Effector memory CD4-positive, alpha-beta T cell (primary cell): Measurements from ENCODE around the gene AHNAK.
"Not testable (repeated sequence)": the region's sequence is repeated elsewhere in the genome, so short reads cannot be mapped to it uniquely, and the experiment has no call there.

Experiments used
- DNase-seq, 3 donors: peaks; one replicate each; pipeline ENCODE4 v3.0.0-alpha.2; 2020
- H3K27ac ChIP-seq: 2 replicates; pipeline ENCODE4 v1.7.0; 2013; ENCODE audit warnings: mild to moderate bottlenecking, low read length, moderate library complexity; ENCODE audit not compliant: insufficient read depth, poor library complexity, severe bottlenecking
- H3K27me3 ChIP-seq: replicated peaks from 2 replicates; pipeline ENCODE4 v1.7.0; 2013; ENCODE audit warnings: mild to moderate bottlenecking, low read length; ENCODE audit not compliant: insufficient read depth, control insufficient read depth, poor library complexity, severe bottlenecking
- H3K36me3 ChIP-seq: 2 replicates; pipeline ENCODE4 v1.7.0; 2013; ENCODE audit warnings: mild to moderate bottlenecking, low read length, moderate library complexity; ENCODE audit not compliant: control insufficient read depth, insufficient read depth
- H3K4me1 ChIP-seq: 2 replicates; pipeline ENCODE4 v1.7.0; 2013; ENCODE audit warnings: low read length, mild to moderate bottlenecking; ENCODE audit not compliant: control insufficient read depth, insufficient read depth, poor library complexity, severe bottlenecking
- H3K4me3 ChIP-seq: 2 replicates; pipeline ENCODE4 v1.7.0; 2013; ENCODE audit warnings: low read length, low read depth, mild to moderate bottlenecking; ENCODE audit not compliant: insufficient read depth, poor library complexity, severe bottlenecking
- H3K9me3 ChIP-seq: 2 replicates; pipeline ENCODE4 v1.7.0; 2013; ENCODE audit warnings: mild to moderate bottlenecking, low read length, moderate library complexity; ENCODE audit not compliant: control insufficient read depth

AHNAK gene

DNA sequence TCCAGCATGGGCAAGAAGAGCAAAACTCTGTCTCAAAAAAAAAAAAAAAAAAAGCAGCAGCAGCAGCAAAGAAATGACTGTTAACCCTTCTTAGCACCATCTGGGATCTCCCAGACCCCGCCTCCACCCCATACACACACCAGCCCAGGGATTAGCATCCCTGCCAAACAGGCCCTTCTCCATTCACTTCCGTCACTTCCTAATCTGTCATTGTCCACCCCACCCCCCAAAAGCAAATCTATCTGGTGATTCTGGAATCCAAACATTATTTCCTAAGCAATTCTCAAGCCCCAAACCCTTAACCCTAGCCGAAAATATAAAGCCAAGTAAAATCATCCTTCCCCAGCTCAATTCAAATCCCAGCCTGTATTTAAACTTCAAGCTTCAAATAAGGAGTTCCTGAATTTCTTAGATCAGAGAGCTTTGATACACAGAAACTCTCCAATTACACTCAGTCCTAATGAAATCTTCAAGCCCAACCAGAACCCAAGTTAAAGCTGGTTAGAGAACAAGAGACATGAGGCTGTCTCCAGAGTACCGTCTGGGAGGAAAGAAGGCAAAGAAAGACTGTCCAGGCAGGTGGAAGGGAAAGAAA lies 6.0 kb upstream of the AHNAK start:
- Histone ChIP-seq H3K36me3 (no peaks in the 10 kb centered on the region), H3K4me3 (peak overlapping the region; percentile 30), H3K27ac (peak overlapping the region; percentile 99), H3K9me3 (no peaks in the 10 kb centered on the region), H3K4me1 (peaks cover 75% of the 10 kb centered on the region), H3K27me3 (no peaks in the 10 kb centered on the region)
- DNase-seq, result no peak

DNA sequence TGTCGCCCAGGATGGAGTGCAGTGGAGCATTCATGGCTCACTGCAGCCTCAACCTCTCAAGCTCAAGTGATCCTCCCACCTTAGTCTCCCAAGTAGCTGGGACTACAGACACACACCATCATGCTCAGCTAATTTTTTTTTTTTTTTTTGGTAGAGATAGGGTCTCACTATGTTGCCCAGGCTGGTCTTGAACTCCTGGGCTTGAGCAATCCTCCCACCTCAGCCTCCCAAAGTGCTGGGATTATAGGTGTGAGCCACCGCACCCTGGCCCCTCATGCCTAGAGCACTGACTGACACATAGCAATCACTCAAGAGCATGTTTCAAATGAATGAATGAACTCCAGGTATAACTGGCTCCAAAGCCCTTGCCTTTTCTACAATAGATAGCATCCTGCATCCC lies 3.9 kb upstream of the AHNAK start:
- DNase-seq, H3K9me3 ChIP-seq, H3K4me3 ChIP-seq, H3K27me3 ChIP-seq, H3K36me3 ChIP-seq: not testable (repeated sequence)
- H3K27ac ChIP-seq, result peak overlapping the region; percentile 99
- H3K4me1 ChIP-seq, result peaks cover 62% of the 10 kb centered on the region

DNA sequence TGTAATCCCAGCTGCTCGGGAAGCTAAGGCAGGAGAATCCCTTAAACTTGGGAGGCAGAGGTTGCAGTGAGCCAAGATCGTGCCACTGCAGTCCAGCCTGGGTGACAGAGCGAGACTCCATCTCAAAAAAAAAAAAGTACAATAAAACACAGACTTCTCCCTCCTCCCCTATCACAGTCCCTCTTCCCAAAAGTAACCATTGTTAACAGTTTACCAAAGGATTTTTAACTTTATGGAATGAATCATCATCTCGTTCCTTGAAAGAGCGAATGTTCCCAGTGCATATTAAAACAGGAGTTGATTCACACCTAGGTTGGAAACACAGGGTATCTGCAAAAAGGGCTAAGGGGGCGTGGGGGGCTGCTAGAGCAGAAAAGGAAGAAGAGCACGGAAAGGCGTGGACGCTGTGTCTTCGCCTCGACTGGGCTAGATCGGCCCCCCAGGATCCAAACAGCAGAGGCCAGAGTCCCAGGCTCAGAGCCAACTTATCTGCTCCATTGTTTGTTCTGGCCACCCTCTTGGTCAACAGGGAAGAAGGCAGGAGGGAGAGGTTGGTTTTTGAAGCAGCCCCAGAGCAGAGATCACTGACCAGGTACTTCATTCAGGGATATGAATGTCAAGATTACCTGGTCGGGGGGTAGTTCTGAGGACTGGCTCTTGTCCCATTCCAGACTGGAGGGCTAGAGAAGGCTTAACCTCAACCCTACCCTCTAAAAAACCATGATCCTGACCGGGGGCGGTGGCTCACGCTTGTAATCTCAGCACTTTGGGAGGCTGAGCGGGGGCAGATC lies 2.1 kb upstream of the AHNAK start:
- no peak overlapping the region for H3K4me3 ChIP-seq

DNA sequence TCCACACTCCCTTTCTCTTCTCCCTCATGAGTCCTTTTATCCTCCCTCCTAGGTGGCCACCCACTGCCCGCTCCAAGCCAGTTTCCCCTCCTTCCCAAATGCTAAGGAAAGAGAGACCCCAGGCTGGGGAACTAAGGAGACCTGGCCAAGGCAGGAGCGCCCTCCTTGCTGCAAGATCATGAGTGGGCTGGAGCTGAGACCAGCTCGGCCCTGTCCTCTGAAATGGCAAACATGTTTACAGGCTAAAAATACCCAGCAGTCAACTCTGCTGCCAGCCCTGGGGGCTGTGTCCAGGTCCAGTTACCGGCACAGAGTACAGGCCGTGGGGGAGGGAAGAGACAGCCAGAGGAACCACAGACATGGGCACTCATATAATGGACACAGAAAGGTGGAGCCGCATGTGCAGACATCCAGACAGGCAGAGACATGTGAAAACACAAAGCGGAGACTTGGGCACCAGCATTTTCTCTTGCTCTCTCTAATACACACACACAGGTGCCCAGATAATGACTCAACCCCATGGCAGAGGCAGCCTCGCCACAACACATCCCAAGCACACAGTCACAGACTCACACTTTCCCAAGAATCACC lies 1.2 kb upstream of the AHNAK start:
- Histone ChIP-seq H3K4me3 (no peak overlapping the region), H3K36me3 (no peaks in the 10 kb centered on the region), H3K4me1 (peaks cover 55% of the 10 kb centered on the region), H3K27me3 (no peaks in the 10 kb centered on the region), H3K27ac (peak overlapping the region; percentile 96), H3K9me3 (no peaks in the 10 kb centered on the region)
- no peak for DNase-seq

More for the DNA sequence above, 2.1 kb upstream of the AHNAK start:
- peaks cover 55% of the 10 kb centered on the region for H3K4me1 ChIP-seq
- no peaks in the 10 kb centered on the region for H3K27me3 ChIP-seq
- H3K36me3 ChIP-seq, result no peaks in the 10 kb centered on the region
- no peak overlapping the region for H3K27ac ChIP-seq
- DNase-seq, result no peak
- H3K9me3 ChIP-seq, result no peaks in the 10 kb centered on the region

DNA sequence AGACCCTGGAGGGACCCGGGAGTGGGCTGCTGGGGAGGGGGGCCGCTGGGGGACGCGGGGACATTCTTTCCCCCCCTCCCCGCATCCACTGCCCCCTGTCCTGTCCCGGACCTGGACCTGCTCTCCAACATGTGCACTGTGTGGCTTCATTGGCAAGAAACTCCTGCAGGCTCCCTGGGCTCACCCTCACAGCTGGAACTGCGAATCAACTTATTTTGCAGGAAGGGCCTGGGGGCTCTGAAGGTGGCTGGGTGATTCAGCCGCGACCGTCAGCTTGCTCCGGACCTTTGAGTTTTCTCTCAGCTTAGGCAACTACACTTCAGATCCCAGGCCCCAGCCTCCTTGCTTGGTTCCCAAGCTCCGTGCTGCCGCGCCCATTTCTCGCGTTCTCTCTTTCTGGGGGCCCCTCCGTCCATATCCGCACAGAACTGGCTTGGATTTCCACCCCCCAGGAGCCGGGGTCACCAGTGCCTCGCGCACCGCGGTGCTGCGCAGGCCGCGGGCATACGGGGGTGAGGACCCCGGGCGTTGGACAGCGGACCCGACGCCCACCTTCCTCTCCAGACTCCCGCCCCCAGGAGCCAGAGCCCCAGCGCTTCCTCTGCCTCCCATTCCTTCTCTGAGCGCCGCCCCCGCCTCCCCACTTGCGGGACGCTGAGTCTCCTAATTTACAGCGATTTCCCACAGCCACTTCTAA lies 471 bp upstream of the AHNAK start:
- H3K27me3 ChIP-seq, result no peaks in the 10 kb centered on the region
- H3K36me3 ChIP-seq, result no peaks in the 10 kb centered on the region
- H3K9me3 ChIP-seq, result no peaks in the 10 kb centered on the region
- peaks cover 55% of the 10 kb centered on the region for H3K4me1 ChIP-seq
- H3K27ac ChIP-seq, result peak overlapping the region; percentile 96
- peak overlapping the region; percentile 94 for H3K4me3 ChIP-seq
- DNase-seq, result no peak

DNA sequence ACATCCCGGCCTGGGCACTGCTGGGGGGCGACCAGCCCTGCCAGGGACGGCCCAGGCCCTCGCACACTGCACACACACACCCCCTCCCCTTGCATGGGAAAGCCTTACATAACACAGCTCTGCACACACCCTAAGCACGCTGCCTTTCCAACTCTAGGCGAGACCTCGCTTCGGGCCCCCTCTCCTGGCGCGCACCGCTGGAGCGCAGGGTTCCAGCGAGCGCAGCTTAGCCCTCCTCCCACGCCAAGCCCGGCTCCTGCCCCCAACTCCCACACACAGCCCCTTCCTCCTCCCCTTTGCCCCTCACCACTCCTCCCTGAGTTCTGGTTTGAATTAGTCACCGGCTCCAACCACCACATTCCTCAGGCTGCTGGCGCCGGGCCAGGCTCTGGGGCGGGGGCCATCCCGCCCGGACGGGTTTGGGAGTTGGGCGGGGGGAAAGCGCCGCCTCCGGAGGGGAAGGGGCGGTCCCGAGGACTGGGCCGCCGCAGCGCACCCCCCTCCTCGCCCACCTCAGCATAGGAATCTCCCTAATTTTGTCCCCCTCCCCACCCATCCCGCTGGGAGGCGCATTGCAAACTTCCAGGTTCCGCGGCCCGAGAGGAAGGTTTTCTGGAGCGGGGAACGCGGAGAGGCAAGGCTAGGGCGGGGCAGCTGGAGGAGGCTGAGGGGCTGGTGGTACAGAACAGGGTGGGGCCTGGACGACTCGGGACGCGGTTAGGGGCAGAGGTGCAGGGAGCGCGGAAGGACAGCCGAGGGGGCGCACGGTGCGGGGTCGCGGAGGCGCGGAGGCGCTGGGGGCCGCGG lies 966 bp downstream of the AHNAK start:
- Histone ChIP-seq H3K27me3 (no peaks in the 10 kb centered on the region), H3K9me3 (no peaks in the 10 kb centered on the region), H3K27ac (peak overlapping the region; percentile 96), H3K4me1 (peaks cover 57% of the 10 kb centered on the region), H3K4me3 (peak overlapping the region; percentile 94), H3K36me3 (no peaks in the 10 kb centered on the region)
- DNase-seq, result peak; percentile 64 to 70 (median 66)

DNA sequence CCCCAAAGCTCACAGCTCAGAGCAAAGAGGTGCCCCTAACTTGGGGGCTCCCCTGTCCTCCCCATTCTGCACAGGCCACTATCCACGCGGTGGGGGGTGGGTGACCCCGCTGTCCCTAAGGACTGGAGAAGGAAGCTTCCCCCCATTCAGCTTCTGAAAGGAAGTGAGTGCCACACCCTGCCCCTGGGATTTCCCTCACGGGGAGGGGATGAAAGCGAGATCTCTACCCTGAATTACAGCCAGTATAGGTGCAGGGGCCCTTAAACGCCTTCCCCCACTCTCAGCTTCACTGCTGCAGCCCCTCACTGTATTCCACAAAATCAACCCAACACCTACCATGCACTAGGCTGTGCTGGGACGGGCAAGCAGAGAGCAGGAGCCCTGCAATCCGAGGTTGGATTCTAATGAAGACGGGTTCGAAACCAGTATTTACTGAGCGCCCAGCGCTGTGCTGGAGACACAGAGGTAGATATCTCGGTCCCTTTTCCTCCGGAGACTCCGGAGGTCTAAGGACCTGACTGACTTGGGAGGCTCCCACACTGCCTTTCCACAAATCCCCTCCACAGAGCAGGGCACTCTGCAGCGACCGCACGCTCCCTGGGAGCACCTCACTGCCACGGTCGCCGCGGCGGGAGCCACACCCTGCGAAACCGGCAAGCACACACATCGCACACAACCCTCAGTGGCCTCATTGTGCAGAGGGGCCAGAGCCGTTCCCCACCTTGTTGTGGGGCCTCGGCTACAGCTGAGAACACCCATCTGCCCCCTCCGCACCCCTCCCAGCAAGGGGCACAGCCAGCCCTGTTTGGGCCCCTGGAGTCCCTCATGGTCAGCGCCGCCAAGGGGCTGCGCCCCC lies 1.8 kb downstream of the AHNAK start:
- no peak for DNase-seq

DNA sequence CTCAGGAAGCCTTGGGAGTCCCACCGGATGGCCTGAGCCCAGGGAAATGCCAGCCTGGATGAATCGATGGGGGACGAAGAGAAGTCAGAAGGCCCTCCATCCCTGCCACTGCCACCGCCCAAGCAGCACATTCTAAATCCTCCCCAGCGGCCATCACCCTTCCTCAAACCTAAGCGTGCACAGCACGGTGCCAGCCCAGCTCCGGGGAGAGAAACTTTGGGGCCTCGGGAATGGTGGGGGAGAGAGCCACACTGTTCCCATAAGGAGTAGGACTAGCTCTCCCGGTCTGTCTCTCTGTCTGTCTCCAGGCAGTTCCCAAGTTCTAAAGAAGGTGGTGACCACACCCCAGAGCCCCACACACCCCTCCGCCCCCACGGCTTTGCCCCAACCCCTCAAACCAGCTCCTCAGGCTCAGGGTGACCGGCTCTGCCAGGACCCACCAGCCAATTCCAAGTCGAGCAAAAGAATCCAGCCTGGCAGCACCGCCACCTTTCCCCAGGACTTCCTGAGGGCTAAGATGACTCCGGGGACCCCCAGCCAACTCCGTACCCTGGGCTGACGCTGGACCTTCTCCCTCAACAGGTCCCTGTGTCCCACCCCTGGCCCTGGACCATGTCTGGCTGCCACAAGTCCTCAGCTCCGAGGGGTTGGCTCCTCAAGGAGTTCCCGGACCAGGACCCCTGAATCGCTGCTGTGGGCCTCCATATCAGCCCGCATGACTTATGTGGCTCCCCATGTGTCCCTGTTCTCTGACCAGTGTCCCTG lies 2.7 kb downstream of the AHNAK start:
- H3K4me3 ChIP-seq, result peak overlapping the region; percentile 94
- no peak for DNase-seq
- H3K36me3 ChIP-seq, result no peaks in the 10 kb centered on the region
- H3K4me1 ChIP-seq, result peaks cover 69% of the 10 kb centered on the region
- H3K27me3 ChIP-seq, result no peaks in the 10 kb centered on the region
- no peaks in the 10 kb centered on the region for H3K9me3 ChIP-seq
- peak overlapping the region; percentile 96 for H3K27ac ChIP-seq

More for the DNA sequence above, 1.8 kb downstream of the AHNAK start:
- Histone ChIP-seq H3K27me3 (no peaks in the 10 kb centered on the region), H3K4me3 (peak overlapping the region; percentile 94), H3K9me3 (no peaks in the 10 kb centered on the region), H3K27ac (peak overlapping the region; percentile 96), H3K36me3 (no peaks in the 10 kb centered on the region), H3K4me1 (peaks cover 61% of the 10 kb centered on the region)
